ENCODE measurements around the gene CYP11A1.

Gene CYP11A1

GRCh38 chr15:74293021-74293810, 74.2 kb downstream of the CYP11A1 start:
- DNase-seq: no peak

- DNase-seq: peak; percentile 93
Measured at GRCh38 chr15:74291101-74292071, 76.1 kb downstream of the CYP11A1 start.

DNA sequence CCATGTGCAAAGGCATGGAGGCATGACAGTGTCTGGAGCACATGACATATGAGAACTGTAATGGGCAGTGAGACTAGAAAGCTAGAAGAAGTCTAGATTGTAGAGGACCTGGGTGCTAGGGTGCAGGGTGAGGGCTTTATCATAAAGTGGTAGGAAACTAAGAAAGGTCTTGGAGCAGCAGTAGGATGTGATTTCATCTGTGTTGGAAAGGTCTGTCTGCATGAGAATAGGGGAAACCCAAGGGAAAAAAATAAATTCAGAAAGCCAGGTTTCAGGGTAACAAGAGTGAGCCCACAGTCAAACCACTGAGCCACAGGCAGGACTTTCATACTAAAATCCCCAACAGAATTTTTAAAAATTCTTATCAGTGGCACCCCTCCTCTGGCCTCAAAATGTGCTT, 76.8 kb downstream of the CYP11A1 start:
- no peak for DNase-seq

DNA sequence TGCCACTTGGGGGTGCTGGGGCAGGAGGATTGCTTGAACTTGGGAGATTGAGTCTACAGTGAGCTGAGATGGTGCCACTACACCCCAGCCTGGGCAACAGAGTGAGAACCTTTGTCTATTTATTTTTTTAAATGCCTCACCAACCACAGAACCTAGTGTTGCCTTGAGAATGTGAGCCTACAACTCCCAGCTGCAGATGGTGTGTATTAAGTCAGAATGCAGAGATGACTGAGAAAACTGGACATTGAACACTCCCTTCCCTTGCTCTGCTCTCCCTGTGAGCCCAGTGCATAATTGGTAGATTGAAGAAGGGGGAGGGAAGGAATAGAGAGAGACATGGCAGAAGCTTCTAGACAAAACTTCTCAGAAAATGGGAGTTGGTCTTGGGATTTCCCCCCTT, 77.8 kb downstream of the CYP11A1 start:
- DNase-seq: no peak

Measured in OCI-M1 (cell line).